PC-3 (cell line): ENCODE results near the gene BMP8B.

Experiments
- CTCF ChIP-seq: fragments of 300-600 bp; sonication (generic); conservative IDR thresholded peaks from 2 replicates; pipeline ENCODE4 v1.5.1; 2017; ENCODE audit warnings: antibody characterized with exemption, low read depth, mild to moderate bottlenecking, low read length
- EZH2 ChIP-seq: fragments of 300-600 bp; sonication (generic); IDR thresholded peaks from one replicate; pipeline ENCODE4 v1.6.1; 2017; ENCODE audit warnings: antibody characterized with exemption, mild to moderate bottlenecking, low read length; ENCODE audit not compliant: unreplicated experiment
- EZH2phosphoT487 ChIP-seq: fragments of 300-600 bp; sonication (generic); IDR thresholded peaks from 2 replicates; pipeline ENCODE4 v1.6.1; 2018; ENCODE audit warnings: mild to moderate bottlenecking, antibody characterized with exemption, low read length, borderline replicate concordance

GRCh38 chr1:39711104-39711965 is 77.3 kb downstream of the BMP8B start:
- TF ChIP-seq CTCF, result no peak
- TF ChIP-seq EZH2, result no peak
- no peak for TF ChIP-seq EZH2phosphoT487
